Liver (tissue), 3 donors: Measurements from ENCODE around the gene PCDHGA5.

Experiments used
- ATF3 ChIP-seq: IDR thresholded peaks from 2 replicates; pipeline ENCODE4 v1.6.1; 2016; ENCODE audit warnings: antibody characterized with exemption
- CTCF ChIP-seq: fragments of 150-350 bp; IDR thresholded peaks from 2 replicates; pipeline ENCODE4 v1.5.1; 2017; ENCODE audit warnings: improper control_type of control experiment, low read depth, low read length; ENCODE audit not compliant: missing input control
- EGR1 ChIP-seq, 2 donors: IDR thresholded peaks; 2 replicates each; pipeline ENCODE4 v1.6.1; 2016 to 2018; ENCODE audit warnings: antibody characterized with exemption in 2 of 2, low read depth in 2 of 2
- FOXA1 ChIP-seq: IDR thresholded peaks from 2 replicates; pipeline ENCODE4 v1.6.1; 2016; ENCODE audit warnings: antibody characterized with exemption
- JUND ChIP-seq, 2 donors: IDR thresholded peaks; 2 replicates each; pipeline ENCODE4 v1.6.1; 2016; ENCODE audit warnings: antibody characterized with exemption in 2 of 2
- RAD21 ChIP-seq, 2 donors: IDR thresholded peaks; 2 replicates each; pipeline ENCODE4 v1.6.1; 2016; ENCODE audit warnings: antibody characterized with exemption in 2 of 2, mild to moderate bottlenecking in 2 of 2
- REST ChIP-seq: IDR thresholded peaks from 2 replicates; pipeline ENCODE4 v1.6.1; 2016; ENCODE audit warnings: antibody characterized with exemption, mild to moderate bottlenecking
- RXRA ChIP-seq, 2 donors: IDR thresholded peaks; 2 replicates each; pipeline ENCODE4 v1.6.1; 2017 to 2018; ENCODE audit warnings: antibody characterized with exemption in 2 of 2, mild to moderate bottlenecking in 1 of 2
- SP1 ChIP-seq: IDR thresholded peaks from 2 replicates; pipeline ENCODE4 v1.6.1; 2018; ENCODE audit warnings: antibody characterized with exemption, mild to moderate bottlenecking
- TAF1 ChIP-seq: conservative IDR thresholded peaks from 2 replicates; pipeline ENCODE4 v1.6.1; 2016; ENCODE audit warnings: antibody characterized with exemption, mild to moderate bottlenecking
- YY1 ChIP-seq: IDR thresholded peaks from 2 replicates; pipeline ENCODE4 v1.6.1; 2016; ENCODE audit warnings: antibody characterized with exemption, mild to moderate bottlenecking
- ZBTB33 ChIP-seq: IDR thresholded peaks from 2 replicates; pipeline ENCODE4 v1.6.1; 2016; ENCODE audit warnings: antibody characterized with exemption
- donor health status: healthy.
- donor health status: healthy.

DNA sequence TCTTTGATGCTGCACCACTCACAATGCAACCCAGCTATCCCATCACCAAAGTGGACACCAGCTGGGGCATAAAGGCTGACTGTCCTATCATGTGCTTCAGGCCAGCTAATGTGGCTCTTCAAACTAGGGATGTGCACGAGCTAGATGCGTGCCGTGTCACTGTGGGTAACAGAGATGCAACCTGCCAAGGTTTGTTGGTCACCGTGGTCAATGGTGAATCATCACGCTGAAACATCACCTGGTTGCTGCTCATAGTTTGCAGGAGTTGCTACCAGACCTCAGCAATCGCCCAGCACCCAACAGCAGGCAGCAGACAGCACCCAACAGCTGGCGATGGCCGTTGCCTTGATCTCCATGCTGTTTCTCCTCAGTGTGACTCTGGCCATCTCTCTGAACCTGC is 35.7 kb upstream of the PCDHGA5 start:
- no peak for TF ChIP-seq CTCF
- TF ChIP-seq TAF1, result no peak
- no peak for TF ChIP-seq ATF3
- no peak for TF ChIP-seq REST
- no peak for TF ChIP-seq RAD21 (IDR thresholded peaks at IDR 0.05)
- TF ChIP-seq RXRA (IDR thresholded peaks at IDR 0.05), result no peak
- TF ChIP-seq SP1, result no peak
- no peak for TF ChIP-seq JUND (IDR thresholded peaks at IDR 0.05)
- TF ChIP-seq ZBTB33, result no peak
- no peak for TF ChIP-seq YY1
- no peak for TF ChIP-seq EGR1 (IDR thresholded peaks at IDR 0.05; ENCODE audit: low read depth in 2 of 2)
- no peak for TF ChIP-seq FOXA1
